Esophagus squamous epithelium (tissue), 5 donors: ENCODE data around the gene SYTL3. TPM values are rescaled to one million over a fixed set of nuclear protein-coding genes. Genes with fewer than 3 reads are reported as not detected.

Experiments used
- DNase-seq: peaks from one replicate; lab custom pipeline; 2025; lab: John Stamatoyannopoulos, UW
- H3K27ac ChIP-seq, 4 donors: fragments of 200-600 bp; sonication (generic); one replicate each; pipeline ENCODE4 v1.5.1; 2016 to 2019; ENCODE audit warnings: mild to moderate bottlenecking in 1 of 4
- H3K27me3 ChIP-seq, 4 donors: fragments of 200-600 bp; sonication (generic); 1 replicate in 3 of 4; 2 replicates in 1 of 4; pipeline versions ENCODE4 v1.5.1 to v1.6.0; 2017 to 2021; ENCODE audit warnings: antibody characterized with exemption in 1 of 4
- H3K36me3 ChIP-seq, 3 donors: fragments of 200-600 bp; sonication (generic); one replicate each; pipeline ENCODE4 v1.5.1; 2016 to 2019
- H3K4me1 ChIP-seq, 3 donors: fragments of 200-600 bp; sonication (generic); one replicate each; pipeline ENCODE4 v1.5.1; 2017 to 2019
- H3K4me3 ChIP-seq, 4 donors: fragments of 200-600 bp; sonication (generic); 1 replicate in 3 of 4; 2 replicates in 1 of 4; pipeline ENCODE4 v1.5.1; 2016 to 2019; ENCODE audit warnings: mild to moderate bottlenecking in 2 of 4, moderate library complexity in 1 of 4
- H3K9me3 ChIP-seq, 3 donors: fragments of 200-600 bp; sonication (generic); one replicate each; pipeline ENCODE4 v1.5.1; 2016 to 2019
- CTCF ChIP-seq, 6 experiments: fragments of 450-650 bp in 4 of 6; fragments of 200-600 bp in 2 of 6; sonication (generic) in 2 of 6; IDR thresholded peaks; one replicate each; pipeline ENCODE4 v1.5.1; 2016 to 2019; ENCODE audit warnings: antibody characterized with exemption in 6 of 6, mild to moderate bottlenecking in 4 of 6, moderate library complexity in 4 of 6
- POLR2A ChIP-seq, 4 donors: fragments of 450-650 bp; IDR thresholded peaks; one replicate each; pipeline ENCODE4 v1.6.1; 2017; ENCODE audit warnings: antibody characterized with exemption in 4 of 4, mild to moderate bottlenecking in 4 of 4, moderate library complexity in 3 of 4
- WGBS, 2 donors: methylation state at CpG; one replicate each; pipeline ENCODE4 v1.1.5; 2018; 5-methylcytosine and 5-hydroxymethylcytosine counted together
- intact Hi-C: fragments of 100-400 bp; cut with DNase I; formaldehyde crosslinking; loops from one replicate; pipeline ENCODE4 v1.15.0; 2022
- total RNA-seq, 4 donors: library from RNA; depleted of rRNA; stranded (reverse); fragments of >200 nt; gene quantifications; one replicate each; pipeline ENCODE4 v1.1.0, GENCODE V29; 2016
- donor health status: DM: yes; HTN: yes; CAD: no.

The SYTL3 gene
- total RNA-seq, 4 donors from 2014 or later = 1.6 to 8.0 (median 3.0) TPM

GRCh38 chr6:158680481-158680880 is 30.6 kb downstream of the SYTL3 start:
- Histone ChIP-seq H3K4me3 (no peak overlapping the region), H3K36me3 (no peaks in the 10 kb centered on the region), H3K27me3 (no peaks in the 10 kb centered on the region), H3K9me3 (no peaks in the 10 kb centered on the region), H3K4me1 (peaks cover 0 to 13% (median 0%) of the 10 kb centered on the region in 3 donors), H3K27ac (no peak overlapping the region)
- intact Hi-C loops = no loop called here
- WGBS, 2 donors = 93 to 94% methylated on average over 5 of the region's 6 CpGs
- TF ChIP-seq CTCF (IDR thresholded peaks at IDR 0.05) (no peak), POLR2A (IDR thresholded peaks at IDR 0.05) (no peak)
- no peak for DNase-seq

- H3K36me3 ChIP-seq = no peaks in the 10 kb centered on the region
- WGBS, 2 donors = 79 to 90% methylated on average over 2 to 3 of the region's 5 CpGs
- H3K27me3 ChIP-seq = no peaks in the 10 kb centered on the region
- H3K4me3 ChIP-seq = no peak overlapping the region
- no peak overlapping the region for H3K27ac ChIP-seq
- no peak for TF ChIP-seq CTCF (IDR thresholded peaks at IDR 0.05)
- TF ChIP-seq POLR2A (IDR thresholded peaks at IDR 0.05) = no peak
- no peaks in the 10 kb centered on the region for H3K9me3 ChIP-seq
- peaks cover 0 to 36% (median 9%) of the 10 kb centered on the region in 3 donors for H3K4me1 ChIP-seq
- intact Hi-C loops = no loop called here
- no peak for DNase-seq
Observed at GRCh38 chr6:158684311-158684710, 34.5 kb downstream of the SYTL3 start.

- no peak for DNase-seq
- WGBS, 2 donors = 43 to 70% methylated on average over 5 of the region's 5 CpGs
- no peak for TF ChIP-seq CTCF (IDR thresholded peaks at IDR 0.05)
- TF ChIP-seq POLR2A (IDR thresholded peaks at IDR 0.05) = no peak
- no peaks in the 10 kb centered on the region for H3K27me3 ChIP-seq
- peaks cover 0 to 36% (median 9%) of the 10 kb centered on the region in 3 donors for H3K4me1 ChIP-seq
- H3K27ac ChIP-seq = no peak overlapping the region
- H3K36me3 ChIP-seq = no peaks in the 10 kb centered on the region
- intact Hi-C loops = no loop called here
- H3K4me3 ChIP-seq = no peak overlapping the region
- H3K9me3 ChIP-seq = no peaks in the 10 kb centered on the region
Observed at GRCh38 chr6:158684745-158685324, 35.0 kb downstream of the SYTL3 start.

- 45 to 53% methylated on average over 4 of the region's 4 CpGs for whole genome bisulfite sequencing, 2 donors
- H3K27me3 ChIP-seq = no peaks in the 10 kb centered on the region
- TF ChIP-seq CTCF (IDR thresholded peaks at IDR 0.05) (no peak), POLR2A (IDR thresholded peaks at IDR 0.05) (no peak)
- H3K36me3 ChIP-seq = no peaks in the 10 kb centered on the region
- H3K4me3 ChIP-seq = no peak overlapping the region
- H3K9me3 ChIP-seq = no peaks in the 10 kb centered on the region
- DNase-seq = no peak
- intact Hi-C loops = no loop called here
- H3K27ac ChIP-seq = peak overlapping the region; percentile 2 to 76 (median 41)
- H3K4me1 ChIP-seq = peaks cover 0 to 39% (median 14%) of the 10 kb centered on the region in 3 donors
Observed at GRCh38 chr6:158686311-158686710, 36.5 kb downstream of the SYTL3 start.

- WGBS, 2 donors = 54 to 64% methylated on average over 5 to 6 of the region's 7 CpGs
- H3K27ac ChIP-seq = peak overlapping the region; percentile 2 to 76 (median 62)
- H3K4me1 ChIP-seq = peaks cover 0 to 43% (median 14%) of the 10 kb centered on the region in 3 donors
- no peak overlapping the region for H3K4me3 ChIP-seq
- TF ChIP-seq POLR2A (IDR thresholded peaks at IDR 0.05) (no peak), CTCF (IDR thresholded peaks at IDR 0.05) (no peak)
- no peak for DNase-seq
- no peaks in the 10 kb centered on the region for H3K9me3 ChIP-seq
- intact Hi-C loops = no loop called here
- no peaks in the 10 kb centered on the region for H3K36me3 ChIP-seq
- H3K27me3 ChIP-seq = no peaks in the 10 kb centered on the region
Observed at GRCh38 chr6:158686791-158687381, 37.0 kb downstream of the SYTL3 start.
